ENCODE data around the gene CAMK4.
"Not testable (repeated sequence)": the region's sequence is repeated elsewhere in the genome, so short reads cannot be mapped to it uniquely, and the experiment has no call there.

Gene CAMK4

DNA sequence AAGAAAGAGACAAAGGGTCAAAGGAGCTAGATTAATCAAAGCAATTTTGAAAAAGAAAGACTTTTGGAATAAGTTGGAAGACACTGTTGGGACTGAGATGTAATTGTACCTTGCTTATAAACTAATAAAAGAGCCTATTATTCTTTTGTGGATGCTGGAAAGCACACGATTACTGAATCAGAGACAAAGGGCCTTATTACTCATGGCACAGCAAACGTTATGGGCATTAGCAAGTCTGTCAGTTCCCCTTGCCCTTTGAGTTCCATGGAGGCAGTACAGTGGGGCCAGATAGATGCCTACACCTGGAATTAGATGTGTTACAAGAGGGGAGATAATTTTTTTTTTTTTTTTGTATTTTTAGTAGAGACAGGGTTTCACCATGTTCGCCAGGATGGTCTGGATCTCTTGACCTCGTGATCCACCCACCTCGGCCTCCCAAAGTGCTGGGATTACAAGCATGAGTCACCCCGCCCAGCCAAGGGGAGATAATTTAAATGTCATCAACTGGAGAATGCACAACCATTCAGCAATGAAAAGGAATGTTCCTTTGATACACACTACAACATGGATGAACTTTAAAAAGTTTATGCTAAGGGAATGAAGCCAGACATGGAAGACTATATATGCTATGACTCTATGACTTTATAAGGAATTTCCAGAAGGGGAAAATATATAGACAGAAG lies 159.2 kb downstream of the CAMK4 start:
- no peak for DNase-seq (ENCODE audit: low read depth)

DNA sequence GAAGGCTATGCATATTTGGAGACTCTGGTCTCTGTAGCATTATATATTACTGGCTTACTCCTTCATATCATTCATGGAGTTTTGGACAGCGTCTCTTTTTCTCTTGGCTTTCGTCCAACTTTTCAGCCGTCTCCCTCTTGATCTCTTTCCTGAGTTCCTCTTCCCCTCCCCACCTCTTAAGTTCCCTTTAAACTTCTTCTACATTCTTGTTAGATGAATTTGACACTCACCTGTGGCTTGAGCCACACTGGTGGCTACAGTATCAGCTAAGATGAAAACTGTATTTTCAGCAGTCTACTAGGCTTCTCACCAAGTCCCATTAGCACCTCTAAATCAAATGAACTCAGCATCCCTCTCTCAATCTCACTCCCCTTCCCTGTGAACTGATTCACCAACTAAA lies 160.0 kb downstream of the CAMK4 start:
- DNase-seq (ENCODE audit: low read depth) = no peak

DNA sequence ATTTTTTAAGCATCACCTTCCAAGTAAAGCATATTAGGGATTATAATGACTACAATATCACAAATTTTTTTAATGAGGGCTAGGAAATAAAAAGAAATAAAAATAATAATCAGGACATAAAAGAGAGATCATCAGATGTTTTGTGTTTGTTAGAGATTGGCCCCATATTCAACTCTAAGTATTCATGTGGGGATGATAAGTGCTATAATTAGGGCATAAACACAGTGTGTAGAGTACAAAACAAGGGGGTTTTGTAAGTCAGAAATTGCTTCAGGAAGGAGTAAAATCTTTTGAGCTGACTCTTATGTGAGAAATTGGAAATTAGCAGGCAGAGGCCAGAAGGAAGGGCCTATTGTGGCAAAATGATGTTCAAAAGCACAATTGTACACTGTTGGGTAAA lies 160.9 kb downstream of the CAMK4 start:
- DNase-seq (ENCODE audit: low read depth) = no peak

DNA sequence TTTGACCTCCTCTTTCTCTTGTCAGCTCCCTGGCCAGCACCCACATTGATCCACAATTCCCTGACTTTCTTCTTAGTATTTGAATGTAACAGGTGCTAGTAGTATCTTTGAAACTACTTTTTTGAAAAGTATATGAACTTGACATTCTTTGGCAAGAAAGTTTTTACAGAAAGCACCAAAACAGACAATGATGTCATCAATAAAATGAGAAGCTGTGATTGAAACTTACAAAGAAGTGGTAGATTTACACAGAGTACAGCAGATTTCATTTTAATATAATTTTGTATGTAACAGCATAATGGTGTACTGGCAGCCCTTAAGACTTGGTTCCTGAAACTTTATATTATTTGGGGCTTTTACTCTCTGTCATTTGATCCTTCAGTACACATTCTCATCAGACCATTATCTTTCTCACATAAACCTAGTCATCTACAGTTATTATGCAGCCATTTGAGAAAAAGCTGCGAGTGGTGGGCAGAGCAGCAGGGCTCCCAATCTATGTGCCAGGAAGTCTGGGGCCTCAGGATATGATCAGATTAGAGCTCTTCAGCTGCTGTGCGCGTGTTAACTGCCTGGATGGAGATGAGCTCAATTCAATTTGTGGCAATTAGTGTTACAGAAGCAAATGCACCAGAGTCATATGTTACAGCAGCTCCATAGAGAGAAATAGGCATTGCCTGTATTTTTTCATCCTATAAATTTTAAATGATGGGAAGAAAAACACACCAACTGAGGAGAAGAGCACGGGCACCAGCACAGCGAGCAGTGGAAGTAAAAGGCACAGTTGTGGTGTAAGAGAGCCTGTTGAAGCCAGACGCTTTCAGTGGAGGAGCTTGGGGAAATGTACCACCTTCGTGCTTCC lies 162.0 kb downstream of the CAMK4 start:
- no peak for DNase-seq (ENCODE audit: low read depth)

DNA sequence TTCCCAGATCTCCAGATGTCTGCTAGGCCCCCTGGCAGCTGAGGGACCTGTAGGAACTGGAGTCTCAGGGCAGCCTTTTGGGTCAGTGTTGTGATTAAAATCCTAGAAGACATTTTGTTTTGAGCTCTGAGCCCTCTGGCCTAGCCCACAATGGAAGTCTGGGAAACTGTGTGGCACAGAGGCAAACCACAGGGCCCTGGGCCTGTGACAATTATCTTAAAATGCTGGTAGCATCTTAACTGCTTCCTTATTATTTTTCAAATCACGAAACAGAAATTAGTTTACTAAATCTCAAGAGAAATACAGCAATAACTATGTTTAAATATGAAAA lies 162.6 kb downstream of the CAMK4 start:
- DNase-seq (ENCODE audit: low read depth) = no peak

DNA sequence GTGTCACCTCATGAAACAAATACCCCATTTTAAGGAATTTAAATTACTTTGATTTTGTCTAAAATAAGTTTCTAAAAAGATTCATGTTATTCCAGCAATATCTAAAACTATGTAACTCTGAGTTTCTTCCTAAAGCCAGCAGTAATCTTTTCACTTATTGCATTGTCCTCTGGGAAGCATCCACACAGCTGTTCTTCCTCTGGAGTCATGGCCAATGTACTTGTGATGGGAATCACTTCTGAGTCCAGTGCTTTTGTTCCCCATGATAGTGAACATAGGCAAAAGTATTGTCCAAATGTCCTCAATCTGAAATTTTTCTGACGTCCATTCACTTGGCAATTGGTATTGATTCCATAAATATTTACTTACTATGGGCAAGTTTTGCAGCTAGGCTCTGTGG lies 163.2 kb downstream of the CAMK4 start:
- no peak for DNase-seq (ENCODE audit: low read depth)

DNA sequence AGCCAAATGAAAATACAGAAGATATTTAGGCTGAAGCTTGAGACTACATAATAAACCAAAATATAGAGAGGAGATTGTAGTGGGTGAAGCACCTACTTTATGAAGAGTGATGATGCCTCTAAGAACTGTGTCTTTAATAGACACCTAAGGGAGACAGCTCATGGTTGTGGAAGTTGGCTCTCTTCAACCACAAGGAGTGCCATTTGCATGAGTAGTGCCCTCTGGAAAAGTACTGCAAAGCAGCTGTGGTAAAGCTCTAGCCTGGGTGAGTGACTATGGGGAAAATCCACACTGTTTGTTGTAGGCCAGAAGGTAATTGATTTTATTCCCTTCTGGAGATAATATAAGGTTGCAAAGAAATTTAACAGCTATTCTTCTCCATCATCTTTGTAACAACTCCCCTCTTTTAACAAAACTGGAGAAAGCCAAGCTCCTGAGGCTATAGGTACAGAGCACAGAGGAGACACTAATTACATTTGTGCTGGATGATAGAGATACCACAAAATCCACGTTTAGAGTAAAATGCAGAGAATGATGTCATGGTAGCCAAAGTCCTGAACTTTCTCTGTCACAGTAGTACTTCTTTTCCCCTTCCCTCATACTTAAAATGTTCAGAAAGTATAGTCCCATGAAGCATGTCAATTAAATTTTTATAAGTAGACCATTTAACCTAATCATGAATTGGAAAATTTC lies 165.4 kb downstream of the CAMK4 start:
- no peak for DNase-seq (ENCODE audit: low read depth)

DNA sequence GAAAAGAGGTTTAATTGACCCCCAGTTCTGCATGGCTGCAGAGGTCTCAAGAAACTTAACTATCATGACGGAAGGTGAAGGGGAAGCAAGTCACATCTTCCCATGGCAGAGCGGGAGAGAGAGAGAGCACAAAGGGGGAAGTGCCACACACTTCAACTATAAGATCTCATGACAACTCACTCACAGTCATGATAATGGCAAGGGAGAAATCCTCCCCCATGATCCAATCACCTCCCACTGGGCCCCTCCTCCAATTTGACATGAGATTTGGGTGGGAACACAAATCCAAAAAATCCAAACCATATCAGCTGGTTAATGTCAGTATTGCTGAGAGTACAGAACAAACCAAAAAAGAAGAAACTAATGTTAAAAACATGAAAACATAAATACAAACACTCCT lies 168.0 kb downstream of the CAMK4 start:
- no peak for DNase-seq (ENCODE audit: low read depth)

DNA sequence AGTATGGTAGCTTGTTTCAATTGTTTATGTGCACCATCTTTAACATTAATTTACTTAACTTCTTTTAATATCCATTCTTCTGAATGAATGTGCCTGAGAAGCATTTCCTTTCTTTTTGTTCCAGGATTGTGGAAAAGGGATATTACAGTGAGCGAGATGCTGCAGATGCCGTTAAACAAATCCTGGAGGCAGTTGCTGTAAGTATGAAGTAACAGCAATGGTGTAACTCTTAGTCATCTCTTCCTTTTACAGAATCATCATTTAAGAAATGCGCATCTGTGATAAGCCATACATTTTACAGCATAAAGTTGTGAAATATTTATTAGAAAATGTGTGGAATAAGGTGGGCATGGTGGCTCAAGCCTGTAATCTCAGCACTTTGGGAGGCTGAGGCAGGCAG lies 170.4 kb downstream of the CAMK4 start:
- DNase-seq (ENCODE audit: low read depth) = no peak

DNA sequence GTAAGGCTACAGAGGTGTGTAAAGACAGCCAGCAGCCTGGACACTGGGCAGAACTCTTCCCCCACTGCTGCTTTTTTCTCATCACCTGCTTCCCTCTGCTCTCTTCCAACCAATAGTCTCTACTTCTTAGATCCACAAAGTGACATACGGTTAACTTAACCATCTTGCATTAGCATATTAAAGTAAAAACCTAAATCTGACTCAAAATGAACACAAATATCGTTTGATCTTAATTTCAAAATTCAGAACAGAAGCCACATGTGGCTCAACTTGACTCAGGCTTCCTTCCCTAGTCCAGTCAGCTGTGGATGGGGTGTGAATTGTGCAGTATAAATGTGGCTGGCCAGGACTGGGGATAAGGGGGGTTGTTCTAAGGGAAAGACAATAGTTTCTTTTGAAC lies 173.8 kb downstream of the CAMK4 start:
- DNase-seq (ENCODE audit: low read depth) = no peak

DNA sequence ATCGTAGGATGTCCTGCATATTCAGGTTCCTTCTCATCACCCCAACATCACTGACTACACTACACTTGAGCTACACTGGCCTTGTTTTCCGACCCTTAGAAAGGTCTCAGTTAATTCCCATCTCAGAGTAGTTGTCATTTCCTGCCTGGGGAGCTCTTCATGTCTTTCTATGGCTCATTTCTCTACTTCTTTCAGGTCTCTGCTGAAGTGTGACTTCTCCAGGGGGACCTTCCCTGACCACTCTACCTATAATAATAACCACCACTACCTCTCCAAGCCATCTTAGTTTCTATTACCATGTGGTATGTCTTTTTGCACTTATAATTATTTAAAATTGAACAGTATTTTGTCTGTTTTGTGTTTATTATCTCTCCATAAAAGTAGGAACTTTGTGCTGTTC lies 174.9 kb downstream of the CAMK4 start:
- no peak for DNase-seq (ENCODE audit: low read depth)

DNA sequence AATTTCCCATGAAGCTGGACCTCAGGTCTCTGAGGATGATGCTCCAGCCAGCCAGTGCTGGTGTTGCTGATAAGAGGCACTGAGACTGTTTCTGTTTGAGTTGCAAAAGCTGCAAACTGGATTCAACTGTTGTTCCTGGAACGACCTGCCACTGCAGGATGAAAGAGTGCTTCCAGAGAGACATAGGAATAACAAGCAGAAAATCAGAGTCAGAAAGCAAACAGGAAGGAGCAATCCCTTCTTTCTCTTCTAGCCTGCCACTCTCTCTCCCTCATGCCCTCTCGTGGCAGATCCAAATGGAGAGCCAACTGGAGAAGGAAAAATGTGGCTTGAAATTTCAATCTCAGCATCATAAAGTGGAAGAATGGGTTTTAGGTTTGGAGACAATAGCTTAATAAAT lies 177.7 kb downstream of the CAMK4 start:
- no peak for DNase-seq (ENCODE audit: low read depth)

DNA sequence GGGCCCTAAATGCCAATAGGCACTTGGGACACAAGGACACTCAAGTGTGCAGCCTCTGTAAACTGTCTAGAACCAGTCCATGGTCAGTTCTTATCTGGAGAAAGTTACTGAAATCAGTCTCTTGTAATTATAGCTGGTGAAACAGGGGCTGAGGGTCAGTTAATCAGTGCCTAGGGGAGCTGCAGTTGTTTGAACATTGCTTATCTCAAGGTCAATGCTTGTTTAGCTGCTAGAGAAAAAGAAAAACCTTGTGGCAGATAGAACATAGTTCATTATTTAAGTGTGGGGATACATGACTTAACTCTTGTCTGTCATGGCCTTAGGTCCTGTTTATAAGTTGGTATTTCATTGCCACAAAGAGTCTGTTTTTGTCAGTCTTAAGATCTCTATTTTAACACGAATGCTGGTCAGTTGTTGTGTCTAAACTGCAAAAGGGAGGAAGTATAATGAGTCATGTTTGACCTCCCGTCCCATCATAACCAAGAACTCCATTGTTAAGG lies 180.1 kb downstream of the CAMK4 start:
- no peak for DNase-seq (ENCODE audit: low read depth)

DNA sequence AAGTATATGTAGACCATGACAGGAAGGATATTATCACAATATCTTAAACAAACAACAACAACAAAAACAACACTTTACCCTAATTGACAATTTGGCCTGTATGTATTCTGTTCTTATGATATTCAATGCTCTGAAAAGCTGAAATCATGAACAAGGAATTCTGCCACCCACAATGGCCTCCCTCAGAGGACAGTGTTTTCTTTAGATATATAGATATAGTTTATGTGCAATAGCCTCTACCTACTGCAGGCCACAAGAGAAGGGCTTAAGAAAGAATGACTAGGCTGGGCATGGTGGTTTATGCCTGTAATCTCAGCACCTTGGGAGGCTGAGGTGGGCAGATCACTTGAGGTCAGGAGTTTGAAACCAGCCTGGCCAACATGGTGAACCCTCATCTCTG lies 183.4 kb downstream of the CAMK4 start:
- no peak for DNase-seq (ENCODE audit: low read depth)

DNA sequence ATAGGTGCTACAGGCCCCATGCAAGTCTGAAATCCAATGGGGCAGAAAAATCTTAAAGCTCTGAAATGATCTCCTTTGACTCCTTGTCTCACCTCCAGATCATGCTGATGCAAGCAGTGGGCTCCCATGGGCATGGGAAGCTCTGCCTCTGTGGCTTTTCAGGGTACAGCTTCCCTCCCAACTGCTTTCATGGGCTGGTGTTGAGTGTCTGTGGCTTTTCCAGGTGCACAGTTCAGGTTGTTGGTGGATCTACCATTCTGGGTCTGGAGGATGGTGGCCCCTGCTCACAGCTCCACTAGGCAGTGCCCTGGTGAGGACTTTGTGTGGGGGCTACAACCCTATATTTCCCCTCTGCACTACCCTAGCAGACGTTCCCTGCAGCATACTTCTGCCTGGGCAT lies 184.6 kb downstream of the CAMK4 start:
- no peak for DNase-seq (ENCODE audit: low read depth)

DNA sequence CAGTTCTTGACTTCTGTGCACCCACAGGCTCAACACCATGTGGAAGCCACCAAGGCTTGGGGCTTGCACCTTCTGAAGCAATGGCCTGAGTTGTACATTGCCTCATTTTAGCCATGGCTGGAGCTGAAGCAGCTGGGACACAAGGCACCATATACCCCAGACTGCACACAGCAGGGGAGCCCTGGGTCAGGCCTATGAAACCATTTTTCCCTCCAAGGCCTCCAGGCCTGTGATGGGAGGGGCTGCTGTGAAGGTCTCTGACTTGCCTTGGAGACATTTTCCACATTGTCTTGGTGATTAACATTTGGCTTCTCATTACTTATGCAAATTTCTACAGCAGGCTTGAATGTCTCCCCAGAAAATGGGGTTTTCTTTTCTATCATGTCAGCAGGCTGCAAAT lies 185.1 kb downstream of the CAMK4 start:
- not testable (repeated sequence) for DNase-seq (ENCODE audit: low read depth)

DNA sequence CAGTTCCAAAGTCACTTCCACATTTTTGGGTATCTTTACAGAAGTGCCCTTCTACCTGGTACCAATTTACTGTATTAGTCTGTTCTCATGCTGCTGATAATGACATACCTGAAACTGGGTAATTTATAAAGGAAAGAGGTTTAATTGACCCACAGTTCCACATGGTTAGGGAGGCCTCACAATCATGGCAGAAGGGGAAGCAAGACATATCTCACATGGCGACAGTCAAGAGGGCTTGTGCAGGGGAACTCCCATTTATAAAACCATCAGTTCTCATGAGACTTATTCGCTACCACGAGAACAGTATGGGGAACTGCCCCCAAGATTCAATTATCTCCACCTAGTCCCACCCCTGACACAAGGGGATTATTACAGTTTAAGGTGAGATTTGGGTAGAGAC lies 185.9 kb downstream of the CAMK4 start:
- DNase-seq (ENCODE audit: low read depth) = not testable (repeated sequence)

DNA sequence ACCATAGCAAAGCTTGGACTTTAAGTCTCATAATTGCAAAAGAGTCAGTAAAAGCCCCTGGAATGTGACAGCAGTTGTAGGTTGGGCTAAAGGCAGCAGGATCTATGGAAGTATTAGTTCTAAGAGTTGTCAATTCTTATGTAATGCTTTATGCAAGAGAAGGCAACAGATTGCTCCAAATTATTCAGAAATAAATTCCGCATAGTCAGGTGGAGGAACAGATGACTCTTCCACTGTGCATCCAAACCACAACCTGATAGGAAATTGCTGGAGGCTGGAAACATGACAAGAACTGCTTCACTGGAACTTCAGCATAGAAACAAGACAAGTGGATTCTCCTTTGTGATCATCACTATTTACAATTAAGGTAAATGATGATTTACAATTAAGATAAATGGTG lies 187.1 kb downstream of the CAMK4 start:
- DNase-seq (ENCODE audit: low read depth) = no peak

DNA sequence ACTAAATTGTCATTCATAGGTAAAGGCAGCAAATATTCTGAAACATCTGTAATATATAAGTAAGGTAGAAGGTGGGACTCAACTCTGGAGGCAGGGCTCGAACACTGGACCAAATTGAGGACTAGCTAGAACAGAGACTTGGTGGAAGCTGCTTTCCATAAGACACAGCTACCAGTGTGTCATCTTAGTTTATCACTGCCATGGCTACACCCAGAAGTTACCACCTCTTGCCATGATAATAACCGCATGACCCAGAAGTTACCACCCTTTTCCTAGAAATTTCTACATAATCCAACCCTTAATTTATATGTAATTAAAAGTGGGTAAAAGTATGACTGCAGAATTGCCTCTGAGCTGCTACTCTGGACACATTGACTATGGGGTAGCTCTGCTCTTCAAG lies 188.4 kb downstream of the CAMK4 start:
- DNase-seq (ENCODE audit: low read depth) = no peak

DNA sequence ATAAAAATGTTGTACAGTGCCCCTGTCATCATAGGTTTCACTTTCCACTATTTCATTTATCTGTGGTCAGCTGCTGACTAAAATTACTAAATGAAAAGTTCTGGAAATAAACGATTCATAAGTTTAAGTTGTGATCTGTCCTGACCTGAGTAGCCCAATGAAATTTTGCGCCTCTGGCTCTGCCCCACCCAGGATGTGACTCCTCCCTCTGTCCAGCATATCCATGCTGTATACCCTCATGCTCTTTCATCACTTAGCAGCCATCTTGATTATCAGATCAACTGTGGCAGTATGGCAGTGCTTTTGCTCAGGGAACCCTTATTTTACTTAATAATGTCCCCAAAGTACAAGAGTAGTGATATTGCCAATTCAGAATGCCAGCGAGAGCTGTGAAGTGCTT lies 190.9 kb downstream of the CAMK4 start:
- no peak for DNase-seq (ENCODE audit: low read depth)

DNA sequence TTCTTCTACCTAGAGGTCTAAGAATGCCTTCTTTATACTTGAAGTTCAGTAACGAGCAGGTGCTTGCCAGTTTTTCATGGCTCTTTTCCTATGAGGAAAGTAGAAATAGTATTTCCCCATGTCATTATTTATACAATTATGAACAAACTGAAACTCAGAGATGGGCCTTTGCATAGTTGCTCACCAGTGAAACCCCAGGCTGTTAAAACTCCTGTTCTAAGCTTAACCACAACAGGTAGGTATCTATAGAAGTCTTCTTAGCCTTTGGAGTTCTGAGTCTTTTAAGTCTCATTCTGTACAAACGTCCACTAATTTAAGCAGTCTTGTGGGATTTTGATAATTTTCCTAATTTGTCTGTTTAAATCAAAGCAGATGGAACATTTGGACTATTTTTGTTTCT lies 198.1 kb downstream of the CAMK4 start:
- no peak for DNase-seq (ENCODE audit: low read depth)

DNA sequence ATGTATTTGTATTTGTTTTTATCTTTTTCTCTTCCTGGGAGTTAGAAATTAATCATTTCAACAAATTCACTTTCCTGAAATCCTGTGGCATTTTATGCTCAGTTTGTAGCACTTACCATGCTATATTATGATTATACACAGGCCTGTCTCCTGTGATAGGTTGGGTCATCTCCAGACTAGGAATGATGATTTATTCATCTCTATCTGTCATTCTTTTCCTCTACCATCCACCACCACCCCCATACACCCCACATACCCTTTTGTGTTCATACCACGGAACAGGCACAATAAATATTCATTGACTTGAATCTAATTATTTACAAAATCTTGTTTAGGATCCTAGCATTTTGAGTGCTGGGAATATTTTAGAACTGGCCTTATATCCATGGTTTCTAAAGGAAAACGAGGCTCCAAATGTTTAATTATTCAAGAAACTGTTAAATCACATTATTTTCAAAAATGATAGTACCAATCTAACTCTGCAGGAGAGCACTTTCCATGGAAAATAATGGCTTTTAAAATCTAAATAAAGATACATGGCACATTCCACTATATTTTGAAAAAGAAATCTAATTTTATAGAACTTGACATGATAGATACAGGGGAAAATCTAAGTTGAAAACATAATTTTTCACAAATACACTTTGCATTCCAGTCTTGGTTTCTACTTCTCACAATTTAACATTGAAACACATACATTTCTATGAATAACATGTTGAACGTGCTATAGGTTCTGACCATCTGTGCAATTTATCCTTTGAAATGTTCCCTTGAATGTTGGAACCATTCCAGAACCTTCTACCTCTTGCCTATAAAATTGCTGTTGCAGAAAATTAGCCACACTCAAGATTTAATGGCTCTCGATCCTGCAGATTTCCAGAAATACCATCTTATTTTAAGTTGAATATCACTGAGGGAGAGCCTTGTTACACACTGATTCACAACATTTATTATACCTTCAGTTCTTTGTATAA lies 198.8 kb downstream of the CAMK4 start:
- DNase-seq (ENCODE audit: low read depth) = no peak

Measured in stimulated activated CD8-positive, alpha-beta memory T cell treated with anti-CD3 and anti-CD28 coated beads, Interleukin-7, amount 100 ng/mL, for 24 hours (primary cell).